ENCODE measurements around the gene DCAF4. TPM values are rescaled to one million over a fixed set of nuclear protein-coding genes. Genes with fewer than 3 reads are reported as not detected.

The DCAF4 gene, protein sequence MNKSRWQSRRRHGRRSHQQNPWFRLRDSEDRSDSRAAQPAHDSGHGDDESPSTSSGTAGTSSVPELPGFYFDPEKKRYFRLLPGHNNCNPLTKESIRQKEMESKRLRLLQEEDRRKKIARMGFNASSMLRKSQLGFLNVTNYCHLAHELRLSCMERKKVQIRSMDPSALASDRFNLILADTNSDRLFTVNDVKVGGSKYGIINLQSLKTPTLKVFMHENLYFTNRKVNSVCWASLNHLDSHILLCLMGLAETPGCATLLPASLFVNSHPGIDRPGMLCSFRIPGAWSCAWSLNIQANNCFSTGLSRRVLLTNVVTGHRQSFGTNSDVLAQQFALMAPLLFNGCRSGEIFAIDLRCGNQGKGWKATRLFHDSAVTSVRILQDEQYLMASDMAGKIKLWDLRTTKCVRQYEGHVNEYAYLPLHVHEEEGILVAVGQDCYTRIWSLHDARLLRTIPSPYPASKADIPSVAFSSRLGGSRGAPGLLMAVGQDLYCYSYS
- total RNA-seq (2014; rRNA removed; shearing (Covaris generic); ENCODE audit: low replicate concordance): 29.9 and 31.9 TPM in 2 replicates

- peak within 1 kb of the TSS; percentile 89 for H3K4me3 ChIP-seq (ENCODE audit: low read length)
- H3K36me3 ChIP-seq (ENCODE audit: insufficient read depth, low read length): 0 out of 2 replicates have a peak, but pooled peaks cover 3% of the 10 kb centered on the region
- peak within 1 kb of the TSS; percentile 83 for H3K9ac ChIP-seq (ENCODE audit: low read length)
- peaks cover 20% of the 10 kb centered on the region for H3K4me1 ChIP-seq (ENCODE audit: low read length)
- peak within 1 kb of the TSS; percentile 96 for H3K4me2 ChIP-seq (ENCODE audit: low read depth, low read length, poor library complexity, severe bottlenecking)
- H3K9me2 ChIP-seq (replicated peaks; ENCODE audit: insufficient read depth, low read length): no peaks in the 10 kb centered on the region
- peak; percentile 100 for DNase-seq
- peaks cover 40% of the 10 kb centered on the region for H3K79me2 ChIP-seq (ENCODE audit: low read length)
- H3K9me3 ChIP-seq (ENCODE audit: low read length): no peaks in the 10 kb centered on the region
- no peaks in the 10 kb centered on the region for H3K27me3 ChIP-seq (ENCODE audit: low read length)
- no peaks in the 10 kb centered on the region for H4K20me1 ChIP-seq (ENCODE audit: insufficient read depth, low read depth, low read length)
- H3K27ac ChIP-seq (ENCODE audit: low read length): peak within 1 kb of the TSS; percentile 71
- H2AFZ ChIP-seq (ENCODE audit: low read length): peak within 1 kb of the TSS; percentile 84
These were observed at the start of gene DCAF4 for GRCh38 chr14:72926292-72927028. Gene DCAF4 (plus strand): TSS chr14:72926464. CDS start chr14:72937979, 11,515 bp downstream.

DNA sequence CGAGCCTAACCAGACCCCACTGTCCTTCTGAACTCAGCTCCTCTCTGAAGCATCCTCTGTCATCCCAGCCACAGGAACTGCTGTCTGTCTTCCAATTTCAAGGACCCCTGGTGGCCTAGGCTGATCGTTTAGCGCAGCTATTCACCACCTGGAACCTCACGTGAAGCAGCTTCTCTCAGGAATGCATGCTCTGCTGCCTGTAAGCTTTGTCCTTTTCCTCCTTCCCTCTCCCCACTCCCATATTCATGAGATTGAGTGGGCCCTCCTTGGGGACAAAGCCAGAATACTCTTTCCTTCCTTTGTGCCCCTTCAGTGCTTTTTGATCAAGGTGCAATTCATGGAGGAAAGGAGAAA lies 49.6 kb upstream of the DCAF4 start:
- no peak for DNase-seq
- Histone ChIP-seq H3K27me3 (ENCODE audit: low read length) (no peaks in the 10 kb centered on the region), H3K36me3 (ENCODE audit: insufficient read depth, low read length) (no peaks in the 10 kb centered on the region), H4K20me1 (ENCODE audit: insufficient read depth, low read depth, low read length) (no peaks in the 10 kb centered on the region), H2AFZ (ENCODE audit: low read length) (no peak overlapping the region), H3K79me2 (ENCODE audit: low read length) (no peaks in the 10 kb centered on the region), H3K9ac (ENCODE audit: low read length) (no peak overlapping the region), H3K9me3 (ENCODE audit: low read length) (no peaks in the 10 kb centered on the region), H3K4me2 (ENCODE audit: low read depth, low read length, poor library complexity, severe bottlenecking) (no peak overlapping the region), H3K4me1 (ENCODE audit: low read length) (no peaks in the 10 kb centered on the region), H3K9me2 (replicated peaks; ENCODE audit: insufficient read depth, low read length) (no peaks in the 10 kb centered on the region), H3K4me3 (ENCODE audit: low read length) (no peak overlapping the region), H3K27ac (ENCODE audit: low read length) (no peak overlapping the region)

GRCh38 chr14:72878746-72879145 lies 47.5 kb upstream of the DCAF4 start:
- no peaks in the 10 kb centered on the region for H3K9me3 ChIP-seq (ENCODE audit: low read length)
- no peak overlapping the region for H3K4me2 ChIP-seq (ENCODE audit: low read depth, low read length, poor library complexity, severe bottlenecking)
- no peaks in the 10 kb centered on the region for H3K79me2 ChIP-seq (ENCODE audit: low read length)
- H3K27ac ChIP-seq (ENCODE audit: low read length): no peak overlapping the region
- H2AFZ ChIP-seq (ENCODE audit: low read length): no peak overlapping the region
- H3K4me3 ChIP-seq (ENCODE audit: low read length): no peak overlapping the region
- DNase-seq: no peak
- no peaks in the 10 kb centered on the region for H3K4me1 ChIP-seq (ENCODE audit: low read length)
- H3K36me3 ChIP-seq (ENCODE audit: insufficient read depth, low read length): no peaks in the 10 kb centered on the region
- H3K9me2 ChIP-seq (replicated peaks; ENCODE audit: insufficient read depth, low read length): no peaks in the 10 kb centered on the region
- no peaks in the 10 kb centered on the region for H4K20me1 ChIP-seq (ENCODE audit: insufficient read depth, low read depth, low read length)
- H3K9ac ChIP-seq (ENCODE audit: low read length): no peak overlapping the region
- no peaks in the 10 kb centered on the region for H3K27me3 ChIP-seq (ENCODE audit: low read length)

DNA sequence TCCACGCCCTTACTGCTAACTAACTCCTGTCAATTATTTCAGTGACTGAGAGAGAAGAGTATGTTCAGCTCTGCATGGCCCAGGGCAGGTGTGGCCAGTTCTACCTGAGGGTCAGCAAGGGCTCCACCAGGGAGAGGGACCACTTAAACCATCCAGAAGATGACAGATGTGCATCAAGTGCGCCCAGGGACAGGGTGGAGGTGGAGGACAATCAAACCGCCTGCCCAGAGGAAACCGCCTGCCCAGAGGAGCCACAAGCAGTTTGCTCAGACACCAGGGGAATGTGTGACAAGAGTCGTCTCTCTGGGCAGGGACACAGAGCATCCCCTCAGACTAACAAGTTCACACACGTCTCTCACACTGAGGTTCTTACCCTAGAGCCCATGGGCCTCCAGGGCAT lies 46.8 kb upstream of the DCAF4 start:
- H3K79me2 ChIP-seq (ENCODE audit: low read length): no peaks in the 10 kb centered on the region

GRCh38 chr14:72880164-72880563 lies 46.1 kb upstream of the DCAF4 start:
- H3K9me3 ChIP-seq (ENCODE audit: low read length): no peaks in the 10 kb centered on the region
- no peak overlapping the region for H2AFZ ChIP-seq (ENCODE audit: low read length)
- no peak overlapping the region for H3K4me2 ChIP-seq (ENCODE audit: low read depth, low read length, poor library complexity, severe bottlenecking)
- no peaks in the 10 kb centered on the region for H3K36me3 ChIP-seq (ENCODE audit: insufficient read depth, low read length)
- no peak overlapping the region for H3K4me3 ChIP-seq (ENCODE audit: low read length)
- no peak overlapping the region for H3K27ac ChIP-seq (ENCODE audit: low read length)
- no peak for DNase-seq
- no peaks in the 10 kb centered on the region for H4K20me1 ChIP-seq (ENCODE audit: insufficient read depth, low read depth, low read length)
- H3K79me2 ChIP-seq (ENCODE audit: low read length): no peaks in the 10 kb centered on the region
- no peaks in the 10 kb centered on the region for H3K27me3 ChIP-seq (ENCODE audit: low read length)
- no peaks in the 10 kb centered on the region for H3K9me2 ChIP-seq (replicated peaks; ENCODE audit: insufficient read depth, low read length)
- no peak overlapping the region for H3K9ac ChIP-seq (ENCODE audit: low read length)
- H3K4me1 ChIP-seq (ENCODE audit: low read length): no peaks in the 10 kb centered on the region

More for the DNA sequence above, 46.8 kb upstream of the DCAF4 start:
- no peak for DNase-seq
- Histone ChIP-seq H3K4me2 (ENCODE audit: low read depth, low read length, poor library complexity, severe bottlenecking) (no peak overlapping the region), H3K27ac (ENCODE audit: low read length) (no peak overlapping the region), H3K36me3 (ENCODE audit: insufficient read depth, low read length) (no peaks in the 10 kb centered on the region), H3K27me3 (ENCODE audit: low read length) (no peaks in the 10 kb centered on the region), H4K20me1 (ENCODE audit: insufficient read depth, low read depth, low read length) (no peaks in the 10 kb centered on the region), H3K9me2 (replicated peaks; ENCODE audit: insufficient read depth, low read length) (no peaks in the 10 kb centered on the region), H3K4me3 (ENCODE audit: low read length) (no peak overlapping the region), H3K4me1 (ENCODE audit: low read length) (no peaks in the 10 kb centered on the region), H2AFZ (ENCODE audit: low read length) (no peak overlapping the region), H3K9me3 (ENCODE audit: low read length) (no peaks in the 10 kb centered on the region), H3K9ac (ENCODE audit: low read length) (no peak overlapping the region)

DNA sequence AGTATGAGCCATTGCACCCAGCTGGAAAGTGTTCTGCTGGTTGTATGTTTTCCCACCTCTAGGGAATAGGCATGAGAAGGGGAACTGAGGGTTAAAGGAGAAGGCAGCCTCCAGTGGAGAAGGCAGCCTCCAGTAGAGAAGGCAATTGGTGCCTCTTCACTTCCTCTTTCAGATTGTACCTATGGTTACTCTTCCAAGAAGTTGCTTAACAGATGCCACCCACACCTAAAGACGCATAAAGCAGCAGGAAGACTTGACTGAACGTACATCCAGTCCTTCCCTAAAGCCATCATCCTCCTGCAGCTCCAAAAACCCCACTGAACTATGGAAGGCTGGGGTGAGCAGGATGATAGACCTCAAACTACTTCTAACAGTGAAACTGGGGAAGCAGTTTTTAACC lies 45.4 kb upstream of the DCAF4 start:
- Histone ChIP-seq H3K9me3 (ENCODE audit: low read length) (no peaks in the 10 kb centered on the region), H3K4me2 (ENCODE audit: low read depth, low read length, poor library complexity, severe bottlenecking) (no peak overlapping the region), H3K36me3 (ENCODE audit: insufficient read depth, low read length) (no peaks in the 10 kb centered on the region), H3K27ac (ENCODE audit: low read length) (no peak overlapping the region), H3K4me3 (ENCODE audit: low read length) (no peak overlapping the region), H3K4me1 (ENCODE audit: low read length) (no peaks in the 10 kb centered on the region), H2AFZ (ENCODE audit: low read length) (no peak overlapping the region), H3K79me2 (ENCODE audit: low read length) (no peaks in the 10 kb centered on the region), H3K9me2 (replicated peaks; ENCODE audit: insufficient read depth, low read length) (no peaks in the 10 kb centered on the region), H4K20me1 (ENCODE audit: insufficient read depth, low read depth, low read length) (no peaks in the 10 kb centered on the region), H3K9ac (ENCODE audit: low read length) (no peak overlapping the region), H3K27me3 (ENCODE audit: low read length) (no peaks in the 10 kb centered on the region)
- no peak for DNase-seq

DNA sequence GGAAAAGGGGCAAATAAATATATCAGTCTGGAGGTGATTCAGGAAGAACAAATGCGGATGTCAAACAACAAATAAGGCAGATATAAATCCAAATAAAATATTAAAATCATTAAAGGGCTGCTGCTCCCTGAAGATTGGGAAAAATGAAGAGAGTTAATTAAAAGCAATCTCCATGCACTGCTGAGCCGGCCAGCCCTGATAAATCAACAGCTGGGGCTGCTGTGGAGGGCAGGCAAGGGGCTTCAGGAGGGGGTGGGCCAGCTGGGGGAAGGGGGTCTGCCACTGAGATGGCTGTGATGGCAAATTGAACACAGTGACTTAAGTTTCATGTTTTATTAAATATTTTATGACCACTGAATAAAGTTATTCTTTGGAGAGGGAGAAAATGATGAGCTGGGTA lies 44.7 kb upstream of the DCAF4 start:
- H3K27me3 ChIP-seq (ENCODE audit: low read length): no peaks in the 10 kb centered on the region
- H3K4me1 ChIP-seq (ENCODE audit: low read length): no peaks in the 10 kb centered on the region
- H3K79me2 ChIP-seq (ENCODE audit: low read length): no peaks in the 10 kb centered on the region
- H3K9ac ChIP-seq (ENCODE audit: low read length): no peak overlapping the region
- no peaks in the 10 kb centered on the region for H3K36me3 ChIP-seq (ENCODE audit: insufficient read depth, low read length)
- no peak overlapping the region for H3K27ac ChIP-seq (ENCODE audit: low read length)
- no peak overlapping the region for H3K4me2 ChIP-seq (ENCODE audit: low read depth, low read length, poor library complexity, severe bottlenecking)
- H3K9me3 ChIP-seq (ENCODE audit: low read length): no peaks in the 10 kb centered on the region
- H3K4me3 ChIP-seq (ENCODE audit: low read length): no peak overlapping the region
- H4K20me1 ChIP-seq (ENCODE audit: insufficient read depth, low read depth, low read length): no peaks in the 10 kb centered on the region
- no peak overlapping the region for H2AFZ ChIP-seq (ENCODE audit: low read length)
- H3K9me2 ChIP-seq (replicated peaks; ENCODE audit: insufficient read depth, low read length): no peaks in the 10 kb centered on the region
- DNase-seq: no peak

DNA sequence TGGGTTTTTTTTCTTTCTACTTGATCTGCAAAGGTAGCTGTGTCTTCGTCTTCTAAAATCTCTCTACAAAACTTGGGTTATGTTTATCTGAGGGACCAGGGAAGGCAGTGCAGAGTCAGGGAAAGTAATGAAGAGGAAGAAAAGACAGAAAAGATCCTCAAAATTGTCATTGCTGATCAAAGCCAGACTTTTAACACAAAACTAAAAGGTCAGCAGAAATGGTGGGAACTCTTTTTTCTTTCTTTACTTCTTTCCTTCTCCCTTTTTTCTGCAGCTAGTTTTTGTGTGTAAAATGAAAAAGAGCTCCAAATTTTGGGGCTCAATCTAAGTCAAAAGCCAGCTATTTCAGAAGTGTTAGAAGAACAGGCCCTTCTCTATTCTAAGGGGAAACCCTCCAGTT lies 44.2 kb upstream of the DCAF4 start:
- Histone ChIP-seq H3K9me3 (ENCODE audit: low read length) (no peaks in the 10 kb centered on the region), H3K79me2 (ENCODE audit: low read length) (no peaks in the 10 kb centered on the region), H2AFZ (ENCODE audit: low read length) (no peak overlapping the region), H3K36me3 (ENCODE audit: insufficient read depth, low read length) (no peaks in the 10 kb centered on the region), H3K4me1 (ENCODE audit: low read length) (no peaks in the 10 kb centered on the region), H3K9ac (ENCODE audit: low read length) (no peak overlapping the region), H3K9me2 (replicated peaks; ENCODE audit: insufficient read depth, low read length) (no peaks in the 10 kb centered on the region), H3K27ac (ENCODE audit: low read length) (no peak overlapping the region), H4K20me1 (ENCODE audit: insufficient read depth, low read depth, low read length) (no peaks in the 10 kb centered on the region), H3K4me3 (ENCODE audit: low read length) (no peak overlapping the region), H3K4me2 (ENCODE audit: low read depth, low read length, poor library complexity, severe bottlenecking) (no peak overlapping the region), H3K27me3 (ENCODE audit: low read length) (no peaks in the 10 kb centered on the region)
- DNase-seq: no peak
